Stomach (tissue), 9 donors: ENCODE data around the gene SCMH1. TPM values are rescaled to one million over a fixed set of nuclear protein-coding genes. Genes with fewer than 3 reads are reported as not detected.

Experiments
- DNase-seq, 2 donors: peaks; one replicate each; pipeline versions ENCODE4 v3.0.0 to v3.0.0-alpha.2; 2013 to 2019
- H3K27ac ChIP-seq, 5 donors: fragments of 200-600 bp in 4 of 5; sonication (generic) in 4 of 5; one replicate each; pipeline ENCODE4 v1.5.1; 2013 to 2019; ENCODE audit warnings: mild to moderate bottlenecking in 1 of 5, moderate library complexity in 1 of 5
- H3K27me3 ChIP-seq, 3 donors: fragments of 200-600 bp; sonication (generic); one replicate each; pipeline ENCODE4 v1.5.1; 2017 to 2019; ENCODE audit warnings: mixed run types in 1 of 3
- H3K36me3 ChIP-seq, 4 donors: fragments of 200-600 bp; sonication (generic); 1 replicate in 3 of 4; 2 replicates in 1 of 4; pipeline ENCODE4 v1.5.1; 2016 to 2019
- H3K4me1 ChIP-seq, 4 donors: fragments of 200-600 bp; sonication (generic); one replicate each; pipeline ENCODE4 v1.5.1; 2016 to 2019
- H3K4me3 ChIP-seq, 4 donors: fragments of 200-600 bp; sonication (generic) in 3 of 4; one replicate each; pipeline ENCODE4 v1.5.1; 2016 to 2019; ENCODE audit warnings: mild to moderate bottlenecking in 1 of 4
- H3K9me3 ChIP-seq, 4 donors: fragments of 200-600 bp; sonication (generic); one replicate each; pipeline ENCODE4 v1.5.1; 2016 to 2019
- CTCF ChIP-seq, 7 experiments: fragments of 450-650 bp in 4 of 7; fragments of 200-600 bp in 3 of 7; sonication (generic) in 3 of 7; IDR thresholded peaks; one replicate each; pipeline ENCODE4 v1.5.1; 2016 to 2019; ENCODE audit warnings: antibody characterized with exemption in 7 of 7, control low read depth in 2 of 7, mild to moderate bottlenecking in 1 of 7
- EP300 ChIP-seq: sonication (generic); formaldehyde crosslinking; IDR thresholded peaks from one replicate; pipeline ENCODE4 v1.6.1; 2017; ENCODE audit warnings: antibody characterized with exemption
- POLR2A ChIP-seq, 4 donors: fragments of 450-650 bp; IDR thresholded peaks; one replicate each; pipeline ENCODE4 v1.6.1; 2016; ENCODE audit warnings: antibody characterized with exemption in 4 of 4, control low read depth in 2 of 4, mild to moderate bottlenecking in 1 of 4, moderate library complexity in 1 of 4
- POLR2AphosphoS5 ChIP-seq, 3 donors: sonication (generic); formaldehyde crosslinking; IDR thresholded peaks; one replicate each; pipeline ENCODE4 v1.6.1; 2016; ENCODE audit warnings: antibody characterized with exemption in 3 of 3
- WGBS, 5 donors: extraction: QIAGEN DNeasy Blood & Tissue Kit in 3 of 5; methylation state at CpG; one replicate each; pipeline versions ENCODE4 v1.1.5 to v1.1.7; 2013 to 2018; 5-methylcytosine and 5-hydroxymethylcytosine counted together
- intact Hi-C: fragments of 100-400 bp; cut with DNase I; formaldehyde crosslinking; loops from one replicate; pipeline ENCODE4 v1.15.1; 2023; ENCODE audit warnings: low total_unique reads
- polyA plus RNA-seq, 3 donors: library from polyadenylated mRNA; stranded (reverse); fragments of 200-250 nt; gene quantifications; one replicate each; pipeline ENCODE4 v1.2.3, GENCODE V29; 2013
- total RNA-seq, 5 donors: library from RNA; depleted of rRNA; stranded (reverse); fragments of >200 nt; gene quantifications; one replicate each; pipeline versions ENCODE4 v1.1.0 to v1.2.3, GENCODE V29; 2014 to 2016
- donor health status: healthy with polysubstance abuse.
- donor health status: Bipolar disorder and iron deficiency.
- donor health status: healthy.

Gene SCMH1
- total and polyA plus RNA-seq, 8 donors, result 22.6 to 84.6 (median 35.6) TPM

GRCh38 chr1:41038110-41038509 is 204.0 kb downstream of the SCMH1 start:
- intact Hi-C loops, result no loop called here
- Histone ChIP-seq H3K36me3 (peaks cover 28 to 96% (median 83%) of the 10 kb centered on the region in 4 donors), H3K27ac (no peak overlapping the region), H3K4me3 (no peak overlapping the region), H3K27me3 (no peaks in the 10 kb centered on the region), H3K9me3 (no peaks in the 10 kb centered on the region), H3K4me1 (no peaks in the 10 kb centered on the region)
- no peak for TF ChIP-seq EP300
- no peak for TF ChIP-seq POLR2AphosphoS5 (IDR thresholded peaks at IDR 0.05)
- peak in 1 of 7 experiments; percentile 10 for TF ChIP-seq CTCF (IDR thresholded peaks at IDR 0.05)
- TF ChIP-seq POLR2A (IDR thresholded peaks at IDR 0.05), result no peak
- peak in 1 of 2 donors; percentile 11 for DNase-seq
- WGBS, 5 donors, result 84 to 93% (median 89%) methylated on average over 5 of the region's 5 CpGs

GRCh38 chr1:41037116-41037903 is 204.8 kb downstream of the SCMH1 start:
- Histone ChIP-seq H3K27ac (no peak overlapping the region), H3K27me3 (no peaks in the 10 kb centered on the region), H3K36me3 (peaks cover 36 to 98% (median 89%) of the 10 kb centered on the region in 4 donors), H3K9me3 (no peaks in the 10 kb centered on the region), H3K4me1 (no peaks in the 10 kb centered on the region), H3K4me3 (no peak overlapping the region)
- DNase-seq, result no peak
- intact Hi-C loops, result no loop called here
- TF ChIP-seq EP300 (no peak), CTCF (IDR thresholded peaks at IDR 0.05) (no peak)
- 97 to 98% (median 97%) methylated on average over 3 of the region's 3 CpGs for WGBS, 5 donors

GRCh38 chr1:41033272-41033671 is 208.8 kb downstream of the SCMH1 start:
- no peak for TF ChIP-seq CTCF (IDR thresholded peaks at IDR 0.05)
- no peak for TF ChIP-seq POLR2AphosphoS5 (IDR thresholded peaks at IDR 0.05)
- no peak for TF ChIP-seq POLR2A (IDR thresholded peaks at IDR 0.05)
- H3K27me3 ChIP-seq, result no peaks in the 10 kb centered on the region
- peaks cover 30 to 100% (median 97%) of the 10 kb centered on the region in 4 donors for H3K36me3 ChIP-seq
- no peak overlapping the region for H3K4me3 ChIP-seq
- H3K4me1 ChIP-seq, result no peaks in the 10 kb centered on the region
- WGBS, 5 donors, result 85 to 90% (median 89%) methylated on average over 3 of the region's 3 CpGs
- DNase-seq, result no peak
- no peaks in the 10 kb centered on the region for H3K9me3 ChIP-seq
- intact Hi-C loops, result no loop called here
- no peak overlapping the region for H3K27ac ChIP-seq

- TF ChIP-seq EP300 (no peak), POLR2AphosphoS5 (IDR thresholded peaks at IDR 0.05) (no peak), POLR2A (IDR thresholded peaks at IDR 0.05) (no peak), CTCF (IDR thresholded peaks at IDR 0.05) (no peak)
- Histone ChIP-seq H3K27me3 (no peaks in the 10 kb centered on the region), H3K27ac (no peak overlapping the region), H3K4me3 (no peak overlapping the region), H3K4me1 (no peaks in the 10 kb centered on the region), H3K36me3 (peaks cover 36 to 100% (median 98%) of the 10 kb centered on the region in 4 donors), H3K9me3 (no peaks in the 10 kb centered on the region)
- no peak for DNase-seq
- intact Hi-C loops, result no loop called here
- WGBS, 5 donors, result 67 to 97% (median 77%) methylated on average over 2 of the region's 2 CpGs
Measured at GRCh38 chr1:41032147-41032546, 210.0 kb downstream of the SCMH1 start.
